Measurements from ENCODE around the gene AZIN2.
A peak's percentile ranks its signal among the peaks of the same experiment; 100 is the strongest.

The AZIN2 gene

GRCh38 chr1:33078030-33078591 lies 2.8 kb upstream of the AZIN2 start:
- no peaks in the 10 kb centered on the region for H3K27me3 ChIP-seq (ENCODE audit: insufficient read depth, low read length, poor library complexity)
- H3K36me3 ChIP-seq (ENCODE audit: insufficient read depth, low read length): no peaks in the 10 kb centered on the region
- H3K9me3 ChIP-seq (ENCODE audit: insufficient read depth, low read length, severe bottlenecking): no peaks in the 10 kb centered on the region
- no peaks in the 10 kb centered on the region for H4K20me1 ChIP-seq (ENCODE audit: insufficient read depth, low read length)
- H3K27ac ChIP-seq (ENCODE audit: low read length): no peak overlapping the region
- H3K79me2 ChIP-seq (ENCODE audit: insufficient read depth, low read length): no peaks in the 10 kb centered on the region
- ATAC-seq (ENCODE audit: insufficient read depth, low read depth): no peak
- no peak for TF ChIP-seq CTCF (IDR thresholded peaks at IDR 0.05; ENCODE audit: borderline replicate concordance, extremely low read depth, low read length, poor library complexity, severe bottlenecking)
- no peak for TF ChIP-seq EZH2 (IDR thresholded peaks at IDR 0.05; ENCODE audit: borderline replicate concordance, low read depth, low read length, severe bottlenecking)
- no peak for DNase-seq
- no peak overlapping the region for H3K4me2 ChIP-seq (ENCODE audit: insufficient read depth, low read length)
- no peak overlapping the region for H3K4me3 ChIP-seq (ENCODE audit: low read depth in 1 of 2, low read length in 2 of 2)
- no peak overlapping the region for H3K9ac ChIP-seq (ENCODE audit: low read depth, low read length)
- H3K4me1 ChIP-seq (ENCODE audit: insufficient read depth, low read length): peaks cover 19% of the 10 kb centered on the region
- H2AFZ ChIP-seq (ENCODE audit: low read depth, low read length): no peak overlapping the region

- no peak for ATAC-seq (ENCODE audit: insufficient read depth, low read depth)
- Histone ChIP-seq H3K36me3 (ENCODE audit: insufficient read depth, low read length) (no peaks in the 10 kb centered on the region), H3K9ac (ENCODE audit: low read depth, low read length) (peak overlapping the region; percentile 68)
Observed at GRCh38 chr1:33080373-33080772, 580 bp upstream of the AZIN2 start.

DNA sequence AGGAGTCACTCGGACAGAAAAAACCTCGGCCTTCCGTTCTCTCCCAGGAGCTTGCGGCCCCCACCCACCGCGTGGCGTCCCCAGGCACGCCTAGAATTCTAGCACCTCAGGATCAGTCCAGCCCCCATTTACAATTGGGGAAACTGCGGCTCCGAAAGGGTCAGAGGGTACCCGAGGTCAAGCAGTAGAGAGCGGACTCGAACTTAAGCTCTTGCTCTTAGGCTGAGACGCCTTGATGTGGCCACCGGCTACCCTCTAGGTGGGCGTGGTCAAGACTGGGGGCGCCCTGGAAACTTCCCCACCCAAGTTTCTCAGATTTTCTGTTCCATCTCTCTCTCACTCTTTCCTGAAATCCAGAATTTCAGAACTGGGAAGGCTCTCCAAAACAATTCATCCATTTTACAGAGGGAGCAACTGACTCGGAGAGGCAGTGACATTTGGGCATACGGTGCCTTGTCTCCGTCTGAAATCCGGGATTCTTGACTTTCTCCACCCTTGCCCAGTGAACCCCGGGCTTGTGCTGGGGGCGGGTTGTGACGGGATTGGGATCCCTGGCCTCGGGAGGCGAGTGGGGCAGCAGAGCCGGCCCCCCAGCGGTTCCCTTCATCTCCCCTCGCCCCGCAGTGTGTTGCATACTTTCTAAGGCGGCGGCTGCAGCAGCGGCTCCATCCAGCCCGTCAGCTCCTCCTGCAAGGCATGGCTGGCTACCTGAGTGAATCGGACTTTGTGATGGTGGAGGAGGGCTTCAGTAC lies 777 bp downstream of the AZIN2 start:
- Histone ChIP-seq H2AFZ (ENCODE audit: low read depth, low read length) (peak overlapping the region; percentile 76), H3K36me3 (ENCODE audit: insufficient read depth, low read length) (no peaks in the 10 kb centered on the region), H3K4me3 (ENCODE audit: low read depth in 1 of 2, low read length in 2 of 2) (peak overlapping the region; percentile 14 to 75; a peak in 3 of 4 replicates), H4K20me1 (ENCODE audit: insufficient read depth, low read length) (no peaks in the 10 kb centered on the region), H3K9me3 (ENCODE audit: insufficient read depth, low read length, severe bottlenecking) (no peaks in the 10 kb centered on the region), H3K27me3 (ENCODE audit: insufficient read depth, low read length, poor library complexity) (no peaks in the 10 kb centered on the region), H3K79me2 (ENCODE audit: insufficient read depth, low read length) (no peaks in the 10 kb centered on the region), H3K27ac (ENCODE audit: low read length) (peak overlapping the region; percentile 59; the same call in 1 of the 2 replicates), H3K9ac (ENCODE audit: low read depth, low read length) (peak overlapping the region; percentile 68), H3K4me1 (ENCODE audit: insufficient read depth, low read length) (peaks cover 19% of the 10 kb centered on the region), H3K4me2 (ENCODE audit: insufficient read depth, low read length) (peak overlapping the region; percentile 97)
- DNase-seq: no peak
- TF ChIP-seq CTCF (IDR thresholded peaks at IDR 0.05; ENCODE audit: borderline replicate concordance, extremely low read depth, low read length, poor library complexity, severe bottlenecking): no peak
- TF ChIP-seq EZH2 (IDR thresholded peaks at IDR 0.05; ENCODE audit: borderline replicate concordance, low read depth, low read length, severe bottlenecking): no peak
- ATAC-seq (ENCODE audit: insufficient read depth, low read depth): no peak

More at GRCh38 chr1:33080373-33080772, 580 bp upstream of the AZIN2 start:
- peaks cover 19% of the 10 kb centered on the region for H3K4me1 ChIP-seq (ENCODE audit: insufficient read depth, low read length)
- H3K79me2 ChIP-seq (ENCODE audit: insufficient read depth, low read length): no peaks in the 10 kb centered on the region
- H4K20me1 ChIP-seq (ENCODE audit: insufficient read depth, low read length): no peaks in the 10 kb centered on the region
- H3K9me3 ChIP-seq (ENCODE audit: insufficient read depth, low read length, severe bottlenecking): no peaks in the 10 kb centered on the region
- peak overlapping the region; percentile 53; the same call in 1 of the 2 replicates for H3K27ac ChIP-seq (ENCODE audit: low read length)
- H2AFZ ChIP-seq (ENCODE audit: low read depth, low read length): peak overlapping the region; percentile 89
- DNase-seq: no peak
- H3K4me3 ChIP-seq (ENCODE audit: low read depth in 1 of 2, low read length in 2 of 2): peak overlapping the region; percentile 21 to 75; a peak in 3 of 4 replicates
- TF ChIP-seq EZH2 (IDR thresholded peaks at IDR 0.05; ENCODE audit: borderline replicate concordance, low read depth, low read length, severe bottlenecking) (no peak), CTCF (IDR thresholded peaks at IDR 0.05; ENCODE audit: borderline replicate concordance, extremely low read depth, low read length, poor library complexity, severe bottlenecking) (no peak)
- H3K27me3 ChIP-seq (ENCODE audit: insufficient read depth, low read length, poor library complexity): no peaks in the 10 kb centered on the region
- H3K4me2 ChIP-seq (ENCODE audit: insufficient read depth, low read length): peak overlapping the region; percentile 97
